Endothelial cell of hepatic sinusoid (primary cell): ENCODE data around the gene YAF2.
"Not testable (repeated sequence)": the region's sequence is repeated elsewhere in the genome, so short reads cannot be mapped to it uniquely, and the experiment has no call there.

Experiments used
- in situ Hi-C: cut with HindIII; loops from 2 replicates; pipeline ENCODE4 v1.10.0; 2017; ENCODE audit warnings: low sequenced_read_pairs

Gene YAF2

GRCh38 chr12:42199007-42199406, 39.0 kb downstream of the YAF2 start:
- in situ Hi-C loops: no loop called here

GRCh38 chr12:42196723-42197603, 41.1 kb downstream of the YAF2 start:
- in situ Hi-C loops: no loop called here

GRCh38 chr12:42192686-42193085, 45.4 kb downstream of the YAF2 start:
- in situ Hi-C loops: no loop called here

GRCh38 chr12:42192258-42192657, 45.8 kb downstream of the YAF2 start:
- in situ Hi-C loops: no loop called here

GRCh38 chr12:42190376-42190775, 47.7 kb downstream of the YAF2 start:
- in situ Hi-C loops: no loop called here

- in situ Hi-C loops: not testable (repeated sequence)
Observed at GRCh38 chr12:42188275-42188674, 49.8 kb downstream of the YAF2 start.

GRCh38 chr12:42187799-42188198, 50.2 kb downstream of the YAF2 start:
- in situ Hi-C loops: no loop called here

- in situ Hi-C loops: no loop called here
Observed at GRCh38 chr12:42186793-42187192, 51.3 kb downstream of the YAF2 start.

- in situ Hi-C loops: no loop called here
Observed at GRCh38 chr12:42182394-42182793, 55.7 kb downstream of the YAF2 start.

- in situ Hi-C loops: no loop called here
Observed at GRCh38 chr12:42180990-42181596, 57.0 kb downstream of the YAF2 start.

- in situ Hi-C loops: no loop called here
Observed at GRCh38 chr12:42178101-42178500, 59.9 kb downstream of the YAF2 start.

GRCh38 chr12:42174978-42175377, 63.1 kb downstream of the YAF2 start:
- in situ Hi-C loops: no loop called here

GRCh38 chr12:42173961-42174521, 64.0 kb downstream of the YAF2 start:
- in situ Hi-C loops: no loop called here

GRCh38 chr12:42172441-42173210, 65.4 kb downstream of the YAF2 start:
- in situ Hi-C loops: no loop called here

- in situ Hi-C loops: no loop called here
Observed at GRCh38 chr12:42167711-42168110, 70.3 kb downstream of the YAF2 start.

- in situ Hi-C loops: no loop called here
Observed at GRCh38 chr12:42166501-42166900, 71.5 kb downstream of the YAF2 start.

- in situ Hi-C loops: no loop called here
Observed at GRCh38 chr12:42163913-42164312, 74.1 kb downstream of the YAF2 start.

GRCh38 chr12:42162965-42163364, 75.1 kb downstream of the YAF2 start:
- in situ Hi-C loops: no loop called here

GRCh38 chr12:42162193-42162592, 75.9 kb downstream of the YAF2 start:
- in situ Hi-C loops: no loop called here

GRCh38 chr12:42161529-42161928, 76.5 kb downstream of the YAF2 start:
- in situ Hi-C loops: no loop called here

- in situ Hi-C loops: no loop called here
Observed at GRCh38 chr12:42156232-42156631, 81.8 kb downstream of the YAF2 start.
